SK-N-SH (cell line): ENCODE results near the gene ZSCAN10. TPM values are rescaled to one million over a fixed set of nuclear protein-coding genes. Genes with fewer than 3 reads are reported as not detected.
A peak's percentile ranks its signal among the peaks of the same experiment; 100 is the strongest.

Source experiments
- CTCF ChIA-PET: fragments of 300-600, 350-600 bp; formaldehyde crosslinking; extraction: SDS; loops from one replicate; lab custom pipeline; 2021; lab: Yijun Ruan, JAX
- POLR2A ChIA-PET: fragments of 350-600 bp; sonication (Branson Sonifier 250); formaldehyde crosslinking; extraction: SDS; loops from one replicate; lab custom pipeline; 2020; ENCODE audit warnings: antibody characterized with exemption, inconsistent platforms; lab: Yijun Ruan, JAX
- DNase-seq: peaks from one replicate; pipeline ENCODE4 v3.0.0; 2012
- H2AFZ ChIP-seq: fragments of 200-600 bp; sonication (generic); 2 replicates; pipeline ENCODE4 v1.8.1; 2016; ENCODE audit warnings: antibody characterized with exemption, mild to moderate bottlenecking, low read depth
- H3F3A ChIP-seq: fragments of 200-600 bp; sonication (generic); replicated peaks from 2 replicates; pipeline ENCODE3; 2016; ENCODE audit warnings: antibody characterized with exemption, mild to moderate bottlenecking; ENCODE audit not compliant: insufficient read depth
- H3K27ac ChIP-seq, 2 experiments: fragments of 200-500 bp in 1 of 2; fragments of 200-600 bp in 1 of 2; sonication (Bioruptor generic) in 1 of 2; sonication (generic), shearing (Covaris generic) in 1 of 2; 2 replicates each; pipeline versions ENCODE4 v1.5.1 to v1.6.1; 2014 to 2016; ENCODE audit warnings: low read depth in 2 of 2, inconsistent platforms in 1 of 2, low read length in 1 of 2, mild to moderate bottlenecking in 1 of 2, mixed read lengths in 1 of 2
- H3K27me3 ChIP-seq: fragments of 200-600 bp; sonication (generic), shearing (Covaris generic); 2 replicates; pipeline ENCODE4 v1.6.1; 2016; ENCODE audit warnings: mixed run types; ENCODE audit not compliant: insufficient read depth
- H3K36me3 ChIP-seq, 2 experiments: fragments of 200-500 bp in 1 of 2; fragments of 200-600 bp in 1 of 2; sonication (Bioruptor generic) in 1 of 2; sonication (generic) in 1 of 2; replicated peaks in 1 of 2; 2 replicates each; pipeline versions ENCODE3 to v1.5.1; 2014 to 2016; ENCODE audit warnings: low read length in 1 of 2, mild to moderate bottlenecking in 1 of 2; ENCODE audit not compliant: insufficient read depth in 2 of 2, control insufficient read depth in 1 of 2
- H3K4me1 ChIP-seq, 2 experiments: fragments of 200-500 bp in 1 of 2; fragments of 200-600 bp in 1 of 2; sonication (Bioruptor generic) in 1 of 2; sonication (generic), shearing (Covaris generic) in 1 of 2; 2 replicates each; pipeline versions ENCODE4 v1.5.1 to v1.6.1; 2014 to 2016; ENCODE audit warnings: low read depth in 1 of 2, low read length in 1 of 2, mixed run types in 1 of 2; ENCODE audit not compliant: insufficient read depth in 2 of 2, control insufficient read depth in 1 of 2
- H3K4me2 ChIP-seq: fragments of 200-600 bp; sonication (generic), shearing (Covaris generic); 2 replicates; pipeline ENCODE4 v1.6.1; 2017; ENCODE audit warnings: mixed run types
- H3K4me3 ChIP-seq, 2 experiments: fragments of 200-500 bp in 1 of 2; fragments of 200-600 bp in 1 of 2; sonication (Bioruptor generic) in 1 of 2; sonication (generic), shearing (Covaris generic) in 1 of 2; 2 replicates each; pipeline versions ENCODE4 v1.5.1 to v1.8.1; 2014 to 2016; ENCODE audit warnings: low read depth in 2 of 2, inconsistent platforms in 1 of 2, low read length in 1 of 2, mild to moderate bottlenecking in 1 of 2, mixed read lengths in 1 of 2, moderate library complexity in 1 of 2
- H3K79me2 ChIP-seq: fragments of 200-600 bp; sonication (generic); 2 replicates; pipeline ENCODE4 v1.8.1; 2017; ENCODE audit warnings: mild to moderate bottlenecking; ENCODE audit not compliant: insufficient read depth
- H3K9ac ChIP-seq: fragments of 200-600 bp; sonication (generic); 2 replicates; pipeline ENCODE4 v1.6.1; 2017; ENCODE audit warnings: mixed run types
- H3K9me2 ChIP-seq: fragments of 200-600 bp; sonication (generic); 2 replicates; pipeline ENCODE4 v1.6.1; 2017; ENCODE audit warnings: mixed run types
- H3K9me3 ChIP-seq: fragments of 200-600 bp; sonication (generic); 2 replicates; pipeline ENCODE4 v1.6.1; 2017; ENCODE audit warnings: mixed run types, mild to moderate bottlenecking, moderate library complexity
- H4K20me1 ChIP-seq: fragments of 200-600 bp; sonication (generic); 2 replicates; pipeline ENCODE4 v1.6.1; 2017; ENCODE audit warnings: mild to moderate bottlenecking, mixed run types; ENCODE audit not compliant: insufficient read depth
- EZH2phosphoT487 ChIP-seq: fragments of 200-600 bp; sonication (generic); IDR thresholded peaks from 2 replicates; pipeline ENCODE4 v1.6.1; 2017; ENCODE audit warnings: low read depth, mixed run types, mild to moderate bottlenecking, antibody characterized with exemption, moderate library complexity, borderline replicate concordance
- FOSL2 ChIP-seq: IDR thresholded peaks from 2 replicates; pipeline ENCODE4 v1.4.0; 2012; ENCODE audit warnings: low read depth, mild to moderate bottlenecking, moderate library complexity, borderline replicate concordance
- GATA2 ChIP-seq: sonication (generic); formaldehyde crosslinking; IDR thresholded peaks from 2 replicates; pipeline ENCODE4 v1.5.0; 2020; ENCODE audit warnings: mild to moderate bottlenecking, missing genetic modification reagents
- NFIC ChIP-seq: IDR thresholded peaks from 2 replicates; pipeline ENCODE4 v1.4.0; 2012; ENCODE audit warnings: borderline replicate concordance
- POLR2AphosphoS5 ChIP-seq: IDR thresholded peaks from 2 replicates; pipeline ENCODE4 v1.6.1; 2012; ENCODE audit warnings: low read depth, low read length
- RAD21 ChIP-seq: IDR thresholded peaks from 2 replicates; pipeline ENCODE4 v1.6.1; 2012; ENCODE audit warnings: mild to moderate bottlenecking, low read length
- RCOR1 ChIP-seq: fragments of 150-350 bp; IDR thresholded peaks from 2 replicates; pipeline ENCODE4 v1.6.1; 2017; ENCODE audit warnings: antibody characterized with exemption, low read length
- RFX5 ChIP-seq: IDR thresholded peaks from 2 replicates; pipeline ENCODE4 v1.6.1; 2012; ENCODE audit warnings: mild to moderate bottlenecking, improper control_type of control experiment, low read length
- SIN3A ChIP-seq: IDR thresholded peaks from 2 replicates; pipeline ENCODE4 v1.6.1; 2012; ENCODE audit warnings: low read depth, mild to moderate bottlenecking, low read length, moderate library complexity, borderline replicate concordance
- TAF1 ChIP-seq: IDR thresholded peaks from 2 replicates; pipeline ENCODE4 v1.6.1; 2012; ENCODE audit warnings: low read depth, mild to moderate bottlenecking, low read length, moderate library complexity, borderline replicate concordance
- WGBS: methylation state at CpG from one replicate; pipeline ENCODE4 v1.1.6; 2017; ENCODE audit warnings: low lambda C conversion rate; 5-methylcytosine and 5-hydroxymethylcytosine counted together
- polyA plus RNA-seq, 3 experiments: library from polyadenylated mRNA; depleted of rRNA; stranded (reverse); fragments of >200 nt; gene quantifications; 2 replicates each; pipeline ENCODE4 v1.2.3, GENCODE V29; 2012
- TF ChIP-seq, protein P1 (sequence below): fragments of 200-600 bp; sonication (generic); IDR thresholded peaks from 2 replicates; pipeline ENCODE4 v1.6.1; 2017; ENCODE audit warnings: antibody characterized with exemption, mild to moderate bottlenecking, moderate library complexity
- TF ChIP-seq, protein P2 (sequence below): IDR thresholded peaks from 2 replicates; pipeline ENCODE4 v1.4.0; 2012; ENCODE audit warnings: low read depth, borderline replicate concordance
- TF ChIP-seq, protein P3 (sequence below): IDR thresholded peaks from 2 replicates; pipeline ENCODE4; 2012
- TF ChIP-seq, protein P4 (sequence below): IDR thresholded peaks from 2 replicates; pipeline ENCODE4 v1.6.1; 2012; ENCODE audit warnings: mild to moderate bottlenecking, low read depth, low read length, moderate library complexity

ZSCAN10 gene
- polyA plus RNA-seq, 1 of the 3 experiments (the other 2 are of a cell fraction), result 0.05 TPM

DNA sequence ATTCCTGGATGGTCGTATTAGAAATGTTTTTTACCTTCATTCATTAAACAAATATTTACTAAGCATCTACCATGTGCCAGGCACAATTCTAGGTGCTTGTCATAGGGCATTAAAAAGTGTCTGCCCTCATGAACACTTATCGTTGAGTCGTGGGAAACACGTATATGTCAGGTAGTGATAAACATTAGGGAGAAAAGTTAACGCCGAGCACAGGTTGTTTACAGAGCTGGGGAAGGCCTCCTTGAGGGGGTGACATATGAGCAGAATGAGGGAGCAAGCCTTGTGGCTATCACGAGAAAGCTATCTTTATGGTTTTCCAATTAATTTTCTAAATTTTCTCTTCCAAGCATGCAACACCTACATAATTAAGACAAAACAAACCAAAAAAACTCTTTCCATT is 34.8 kb upstream of the ZSCAN10 start:
- Histone ChIP-seq H3F3A (peaks cover 32% of the 10 kb centered on the region), H3K9me3 (no peaks in the 10 kb centered on the region), H3K4me3 (peak overlapping the region; percentile 85 to 97), H3K9ac (peak overlapping the region; percentile 97), H3K4me2 (peak overlapping the region; percentile 94), H3K36me3 (peaks cover 15 to 36% of the 10 kb centered on the region in 2 experiments), H3K4me1 (peaks cover 4 to 7% of the 10 kb centered on the region in 2 experiments; a peak in 2 of 4 replicates), H3K79me2 (peaks cover 51% of the 10 kb centered on the region), H3K9me2 (no peaks in the 10 kb centered on the region), H4K20me1 (peaks cover 8% of the 10 kb centered on the region; the same call in 1 of the 2 replicates), H3K27ac (peak overlapping the region in 1 of 2 experiments; percentile 77; a peak in 2 of 4 replicates), H3K27me3 (no peaks in the 10 kb centered on the region), H2AFZ (no peak overlapping the region)
- no peak for DNase-seq
- TF ChIP-seq RCOR1 (no peak), NFIC (no peak), TAF1 (no peak), EZH2phosphoT487 (no peak), RFX5 (no peak), FOSL2 (no peak), GATA2 (no peak), SIN3A (no peak), POLR2AphosphoS5 (no peak)
- TF ChIP-seq, protein P1, sequence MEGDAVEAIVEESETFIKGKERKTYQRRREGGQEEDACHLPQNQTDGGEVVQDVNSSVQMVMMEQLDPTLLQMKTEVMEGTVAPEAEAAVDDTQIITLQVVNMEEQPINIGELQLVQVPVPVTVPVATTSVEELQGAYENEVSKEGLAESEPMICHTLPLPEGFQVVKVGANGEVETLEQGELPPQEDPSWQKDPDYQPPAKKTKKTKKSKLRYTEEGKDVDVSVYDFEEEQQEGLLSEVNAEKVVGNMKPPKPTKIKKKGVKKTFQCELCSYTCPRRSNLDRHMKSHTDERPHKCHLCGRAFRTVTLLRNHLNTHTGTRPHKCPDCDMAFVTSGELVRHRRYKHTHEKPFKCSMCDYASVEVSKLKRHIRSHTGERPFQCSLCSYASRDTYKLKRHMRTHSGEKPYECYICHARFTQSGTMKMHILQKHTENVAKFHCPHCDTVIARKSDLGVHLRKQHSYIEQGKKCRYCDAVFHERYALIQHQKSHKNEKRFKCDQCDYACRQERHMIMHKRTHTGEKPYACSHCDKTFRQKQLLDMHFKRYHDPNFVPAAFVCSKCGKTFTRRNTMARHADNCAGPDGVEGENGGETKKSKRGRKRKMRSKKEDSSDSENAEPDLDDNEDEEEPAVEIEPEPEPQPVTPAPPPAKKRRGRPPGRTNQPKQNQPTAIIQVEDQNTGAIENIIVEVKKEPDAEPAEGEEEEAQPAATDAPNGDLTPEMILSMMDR, result no peak
- TF ChIP-seq, protein P2, sequence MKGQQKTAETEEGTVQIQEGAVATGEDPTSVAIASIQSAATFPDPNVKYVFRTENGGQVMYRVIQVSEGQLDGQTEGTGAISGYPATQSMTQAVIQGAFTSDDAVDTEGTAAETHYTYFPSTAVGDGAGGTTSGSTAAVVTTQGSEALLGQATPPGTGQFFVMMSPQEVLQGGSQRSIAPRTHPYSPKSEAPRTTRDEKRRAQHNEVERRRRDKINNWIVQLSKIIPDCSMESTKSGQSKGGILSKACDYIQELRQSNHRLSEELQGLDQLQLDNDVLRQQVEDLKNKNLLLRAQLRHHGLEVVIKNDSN, result no peak
- TF ChIP-seq, protein P3, sequence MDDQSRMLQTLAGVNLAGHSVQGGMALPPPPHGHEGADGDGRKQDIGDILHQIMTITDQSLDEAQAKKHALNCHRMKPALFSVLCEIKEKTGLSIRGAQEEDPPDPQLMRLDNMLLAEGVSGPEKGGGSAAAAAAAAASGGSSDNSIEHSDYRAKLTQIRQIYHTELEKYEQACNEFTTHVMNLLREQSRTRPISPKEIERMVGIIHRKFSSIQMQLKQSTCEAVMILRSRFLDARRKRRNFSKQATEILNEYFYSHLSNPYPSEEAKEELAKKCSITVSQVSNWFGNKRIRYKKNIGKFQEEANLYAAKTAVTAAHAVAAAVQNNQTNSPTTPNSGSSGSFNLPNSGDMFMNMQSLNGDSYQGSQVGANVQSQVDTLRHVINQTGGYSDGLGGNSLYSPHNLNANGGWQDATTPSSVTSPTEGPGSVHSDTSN, result no peak
- WGBS, result 7% methylated on average over 7 of the region's 7 CpGs
- ChIA-PET POLR2A (interaction anchor here (0.6 to 2.2 kb wide), 4 partner anchors 8 to 224 kb away, joined by 3 to 18 read pairs (median 4); no protein-coding TSS in a partner anchor), CTCF (interaction anchor here (0.7 to 4.6 kb wide), 6 partner anchors 11 to 106 kb away, joined by 3 to 43 read pairs (median 7); no protein-coding TSS in a partner anchor)

DNA sequence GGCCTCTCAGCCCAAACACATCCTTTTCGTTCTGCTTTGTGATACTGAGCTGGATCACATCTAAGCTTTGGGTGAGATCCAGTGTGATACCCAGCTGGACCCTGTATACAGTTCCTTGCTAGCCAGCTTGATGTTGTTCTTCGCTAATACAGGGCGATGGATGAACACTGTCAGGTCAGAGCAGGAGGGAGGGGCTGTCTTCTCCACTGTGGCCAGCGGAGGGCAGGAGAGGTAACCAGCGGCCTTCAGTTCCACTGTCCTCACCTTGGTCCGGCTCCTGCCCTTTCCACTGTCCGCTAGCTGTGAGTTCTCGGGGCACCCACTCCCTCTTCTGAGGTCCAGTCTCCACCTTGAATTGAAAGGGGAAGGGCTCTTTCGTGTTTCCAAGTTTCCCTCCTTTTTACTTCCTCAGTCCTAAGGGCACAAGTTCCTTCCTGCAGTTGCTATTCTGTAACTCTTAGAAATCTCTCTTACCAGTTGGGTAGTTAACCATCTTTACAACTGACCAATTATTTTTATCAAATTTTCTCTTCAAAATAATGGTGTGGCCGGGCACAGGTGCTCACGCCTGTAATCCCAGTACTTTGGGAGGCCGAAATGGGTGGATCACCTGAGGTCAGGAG is 32.8 kb upstream of the ZSCAN10 start:
- Histone ChIP-seq H3K27ac (peak overlapping the region in 1 of 2 experiments; percentile 26; a peak in 1 of 4 replicates), H3K27me3 (no peaks in the 10 kb centered on the region), H3K4me3 (no peak overlapping the region), H3K9ac (no peak overlapping the region), H2AFZ (no peak overlapping the region), H3K4me1 (peaks cover 4 to 7% of the 10 kb centered on the region in 2 experiments; a peak in 2 of 4 replicates), H3K79me2 (peaks cover 53% of the 10 kb centered on the region), H4K20me1 (peaks cover 8% of the 10 kb centered on the region; the same call in 1 of the 2 replicates), H3K4me2 (no peak overlapping the region), H3K36me3 (peaks cover 18 to 51% of the 10 kb centered on the region in 2 experiments), H3K9me2 (no peaks in the 10 kb centered on the region), H3K9me3 (no peaks in the 10 kb centered on the region), H3F3A (peaks cover 38% of the 10 kb centered on the region)
- ChIA-PET POLR2A (no interaction called here), CTCF (interaction anchor here (0.6 to 4.7 kb wide), 29 partner anchors 9 to 328 kb away, joined by 3 to 62 read pairs (median 4); no protein-coding TSS in a partner anchor)
- peak; percentile 68 for DNase-seq
- 78% methylated on average over 12 of the region's 12 CpGs for WGBS
- TF ChIP-seq, protein P3, result no peak
- TF ChIP-seq, protein P1, result peak; percentile 66
- TF ChIP-seq, protein P4, sequence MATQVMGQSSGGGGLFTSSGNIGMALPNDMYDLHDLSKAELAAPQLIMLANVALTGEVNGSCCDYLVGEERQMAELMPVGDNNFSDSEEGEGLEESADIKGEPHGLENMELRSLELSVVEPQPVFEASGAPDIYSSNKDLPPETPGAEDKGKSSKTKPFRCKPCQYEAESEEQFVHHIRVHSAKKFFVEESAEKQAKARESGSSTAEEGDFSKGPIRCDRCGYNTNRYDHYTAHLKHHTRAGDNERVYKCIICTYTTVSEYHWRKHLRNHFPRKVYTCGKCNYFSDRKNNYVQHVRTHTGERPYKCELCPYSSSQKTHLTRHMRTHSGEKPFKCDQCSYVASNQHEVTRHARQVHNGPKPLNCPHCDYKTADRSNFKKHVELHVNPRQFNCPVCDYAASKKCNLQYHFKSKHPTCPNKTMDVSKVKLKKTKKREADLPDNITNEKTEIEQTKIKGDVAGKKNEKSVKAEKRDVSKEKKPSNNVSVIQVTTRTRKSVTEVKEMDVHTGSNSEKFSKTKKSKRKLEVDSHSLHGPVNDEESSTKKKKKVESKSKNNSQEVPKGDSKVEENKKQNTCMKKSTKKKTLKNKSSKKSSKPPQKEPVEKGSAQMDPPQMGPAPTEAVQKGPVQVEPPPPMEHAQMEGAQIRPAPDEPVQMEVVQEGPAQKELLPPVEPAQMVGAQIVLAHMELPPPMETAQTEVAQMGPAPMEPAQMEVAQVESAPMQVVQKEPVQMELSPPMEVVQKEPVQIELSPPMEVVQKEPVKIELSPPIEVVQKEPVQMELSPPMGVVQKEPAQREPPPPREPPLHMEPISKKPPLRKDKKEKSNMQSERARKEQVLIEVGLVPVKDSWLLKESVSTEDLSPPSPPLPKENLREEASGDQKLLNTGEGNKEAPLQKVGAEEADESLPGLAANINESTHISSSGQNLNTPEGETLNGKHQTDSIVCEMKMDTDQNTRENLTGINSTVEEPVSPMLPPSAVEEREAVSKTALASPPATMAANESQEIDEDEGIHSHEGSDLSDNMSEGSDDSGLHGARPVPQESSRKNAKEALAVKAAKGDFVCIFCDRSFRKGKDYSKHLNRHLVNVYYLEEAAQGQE, result no peak
- peak; percentile 46 for TF ChIP-seq RAD21
- no peak for TF ChIP-seq FOSL2
- TF ChIP-seq EZH2phosphoT487, result no peak
